Brain microvascular endothelial cell (primary cell): Measurements from ENCODE around the gene USP7.

Experiments used
- DNase-seq: peaks from one replicate; pipeline ENCODE4 v3.0.0-alpha.2; 2020
- H3K27ac ChIP-seq: fragments of 250-450 bp; sonication (Bioruptor Pico); 2 replicates; pipeline ENCODE4 v1.5.1; 2020; ENCODE audit warnings: mild to moderate bottlenecking, moderate library complexity
- H3K27me3 ChIP-seq: fragments of 250-450 bp; sonication (Bioruptor Pico); replicated peaks from 2 replicates; pipeline ENCODE4 v1.5.1; 2020; ENCODE audit warnings: mild to moderate bottlenecking
- H3K36me3 ChIP-seq: fragments of 250-450 bp; sonication (Bioruptor Pico); replicated peaks from 2 replicates; pipeline ENCODE4 v1.5.1; 2020; ENCODE audit warnings: mild to moderate bottlenecking
- H3K4me3 ChIP-seq: 2 replicates; pipeline ENCODE4 v1.5.1; 2011; ENCODE audit warnings: low read depth, mild to moderate bottlenecking, control low read depth, low read length, moderate library complexity
- in situ Hi-C: cut with HindIII; loops from 2 replicates; pipeline ENCODE4 v1.10.0; 2017; ENCODE audit warnings: low sequenced_read_pairs, low pct_ligation_motif_present
- TF ChIP-seq, protein P1 (sequence below): IDR thresholded peaks from 2 replicates; pipeline ENCODE4 v1.5.1; 2011; ENCODE audit warnings: low read depth, mild to moderate bottlenecking, moderate library complexity, low read length, control low read depth, inconsistent platforms; ENCODE audit errors: missing control alignments

USP7 gene

DNA sequence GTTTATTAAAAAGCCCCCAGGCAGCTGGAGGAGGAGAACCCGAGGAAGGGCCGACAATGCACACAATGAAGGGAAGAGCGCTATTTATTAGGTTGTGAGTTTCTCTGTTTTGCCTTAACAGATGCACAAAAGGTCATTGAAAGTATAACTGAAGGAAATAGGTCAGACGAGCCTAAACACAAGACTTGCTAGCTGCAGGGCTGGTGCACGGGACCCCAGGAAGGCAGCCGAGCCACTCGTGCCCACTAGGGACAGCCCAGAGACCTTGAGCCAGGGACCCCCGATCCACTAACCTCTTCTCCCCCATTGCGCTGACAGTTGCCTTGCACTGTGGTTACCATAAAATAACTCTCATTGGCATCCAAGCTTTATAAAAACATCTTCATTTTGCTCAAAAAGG is 70.3 kb downstream of the USP7 start:
- in situ Hi-C loops, result no loop called here
- H3K27ac ChIP-seq, result no peak overlapping the region
- no peak overlapping the region for H3K4me3 ChIP-seq
- H3K27me3 ChIP-seq, result no peaks in the 10 kb centered on the region
- TF ChIP-seq, protein P1, sequence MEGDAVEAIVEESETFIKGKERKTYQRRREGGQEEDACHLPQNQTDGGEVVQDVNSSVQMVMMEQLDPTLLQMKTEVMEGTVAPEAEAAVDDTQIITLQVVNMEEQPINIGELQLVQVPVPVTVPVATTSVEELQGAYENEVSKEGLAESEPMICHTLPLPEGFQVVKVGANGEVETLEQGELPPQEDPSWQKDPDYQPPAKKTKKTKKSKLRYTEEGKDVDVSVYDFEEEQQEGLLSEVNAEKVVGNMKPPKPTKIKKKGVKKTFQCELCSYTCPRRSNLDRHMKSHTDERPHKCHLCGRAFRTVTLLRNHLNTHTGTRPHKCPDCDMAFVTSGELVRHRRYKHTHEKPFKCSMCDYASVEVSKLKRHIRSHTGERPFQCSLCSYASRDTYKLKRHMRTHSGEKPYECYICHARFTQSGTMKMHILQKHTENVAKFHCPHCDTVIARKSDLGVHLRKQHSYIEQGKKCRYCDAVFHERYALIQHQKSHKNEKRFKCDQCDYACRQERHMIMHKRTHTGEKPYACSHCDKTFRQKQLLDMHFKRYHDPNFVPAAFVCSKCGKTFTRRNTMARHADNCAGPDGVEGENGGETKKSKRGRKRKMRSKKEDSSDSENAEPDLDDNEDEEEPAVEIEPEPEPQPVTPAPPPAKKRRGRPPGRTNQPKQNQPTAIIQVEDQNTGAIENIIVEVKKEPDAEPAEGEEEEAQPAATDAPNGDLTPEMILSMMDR, result no peak
- H3K36me3 ChIP-seq, result peaks cover 61% of the 10 kb centered on the region
- no peak for DNase-seq

DNA sequence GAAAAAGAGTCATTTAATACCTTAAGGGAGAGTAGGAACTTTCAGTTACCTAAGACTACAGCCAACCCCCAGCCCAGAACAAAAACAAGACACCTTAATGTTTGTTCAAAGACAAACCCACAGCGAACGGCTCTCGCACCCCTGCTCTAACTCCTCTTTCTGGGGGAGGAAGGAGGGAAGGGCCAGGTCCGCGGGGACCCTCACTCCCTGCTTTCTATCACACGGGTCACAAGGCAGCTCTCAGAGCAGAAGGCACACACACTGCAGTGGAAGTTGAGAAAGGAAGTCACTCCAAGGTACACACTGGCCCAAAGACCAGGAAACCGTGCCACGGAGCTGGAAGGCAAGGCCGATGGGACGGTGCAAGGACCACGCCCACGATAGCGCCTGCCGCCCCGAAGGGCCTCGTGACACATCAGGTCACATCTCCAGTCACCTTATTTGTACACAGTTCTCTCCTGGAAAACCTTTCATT is 71.6 kb downstream of the USP7 start:
- Histone ChIP-seq H3K27ac (peak overlapping the region; percentile 61), H3K4me3 (no peak overlapping the region), H3K36me3 (peaks cover 55% of the 10 kb centered on the region), H3K27me3 (no peaks in the 10 kb centered on the region)
- TF ChIP-seq, protein P1, result no peak
- no peak for DNase-seq
- in situ Hi-C loops, result no loop called here

DNA sequence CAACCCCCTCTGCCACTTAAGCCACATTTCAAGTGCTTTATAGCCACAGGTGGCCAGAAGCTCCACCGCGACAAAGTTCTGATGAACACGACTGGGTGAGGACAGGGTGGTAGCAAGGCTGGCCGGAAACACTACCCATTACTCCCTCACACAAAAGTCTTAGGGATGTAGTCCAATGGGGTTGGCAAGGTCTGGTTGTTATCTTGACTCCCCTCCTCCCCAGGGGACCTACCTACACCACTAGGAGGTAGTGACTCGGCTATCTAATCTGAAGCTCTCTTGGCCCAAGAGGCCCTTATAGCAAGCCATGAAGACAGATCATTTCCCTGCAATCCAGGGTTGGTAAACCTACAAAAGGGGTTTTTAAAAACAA is 73.2 kb downstream of the USP7 start:
- Histone ChIP-seq H3K27ac (no peak overlapping the region), H3K36me3 (peaks cover 44% of the 10 kb centered on the region), H3K27me3 (no peaks in the 10 kb centered on the region), H3K4me3 (no peak overlapping the region)
- in situ Hi-C loops, result no loop called here
- DNase-seq, result no peak
- TF ChIP-seq, protein P1, result no peak

GRCh38 chr16:8889893-8890548 is 73.7 kb downstream of the USP7 start:
- Histone ChIP-seq H3K27ac (no peak overlapping the region), H3K36me3 (peaks cover 39% of the 10 kb centered on the region), H3K4me3 (no peak overlapping the region), H3K27me3 (no peaks in the 10 kb centered on the region)
- no peak for DNase-seq
- in situ Hi-C loops, result no loop called here
- TF ChIP-seq, protein P1, result no peak

DNA sequence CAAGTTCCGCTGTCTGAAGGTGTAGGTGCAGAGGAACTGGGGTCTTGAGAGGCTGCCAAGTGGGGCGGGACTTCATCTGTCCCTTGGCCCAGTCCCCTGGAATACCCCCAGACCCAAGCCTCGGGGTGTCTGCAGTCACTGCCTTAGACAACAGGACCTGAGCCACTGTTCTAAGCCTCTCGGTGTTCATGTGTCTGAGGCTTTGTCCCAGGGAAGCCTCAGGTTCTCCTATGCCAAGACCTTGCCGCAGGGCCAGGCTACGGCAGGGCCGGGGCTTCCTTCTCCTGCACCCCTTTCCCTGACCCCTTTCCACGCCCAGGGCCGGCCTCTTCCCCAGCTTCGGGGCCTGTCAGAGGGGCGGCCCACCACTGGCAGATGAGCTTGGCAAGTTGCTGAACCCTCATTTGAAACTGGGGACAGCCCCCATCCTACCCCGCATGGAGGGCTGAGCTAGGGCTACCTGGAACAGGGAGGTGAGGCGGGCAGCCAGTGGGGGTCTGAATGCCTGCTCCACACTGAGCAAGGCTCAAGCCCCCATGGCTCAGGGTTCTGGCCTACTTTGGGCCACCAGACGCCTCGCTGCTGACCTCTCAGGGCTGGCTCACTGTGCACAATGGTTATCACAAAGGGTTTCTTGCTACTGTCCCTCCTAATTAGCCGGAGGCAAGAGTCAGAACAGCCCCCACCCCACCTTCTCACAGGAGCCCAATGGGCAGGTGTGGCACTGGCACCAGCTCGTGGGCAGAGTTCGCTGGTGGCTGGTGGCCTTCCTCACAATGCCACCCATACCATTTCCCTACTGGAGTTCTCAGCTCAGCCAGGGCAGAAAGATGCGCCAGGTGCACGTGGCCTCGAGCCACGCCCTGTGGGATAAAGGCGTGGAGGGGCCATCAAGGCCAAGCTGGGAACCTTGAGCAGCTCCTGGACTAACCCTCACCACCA is 74.5 kb downstream of the USP7 start:
- DNase-seq, result no peak
- H3K4me3 ChIP-seq, result no peak overlapping the region
- H3K27ac ChIP-seq, result no peak overlapping the region
- no peaks in the 10 kb centered on the region for H3K27me3 ChIP-seq
- in situ Hi-C loops, result no loop called here
- TF ChIP-seq, protein P1, result no peak
- H3K36me3 ChIP-seq, result peaks cover 32% of the 10 kb centered on the region
